ENCODE measurements around the gene MDM2. TPM values are rescaled to one million over a fixed set of nuclear protein-coding genes. Genes with fewer than 3 reads are reported as not detected.

Gene MDM2
- total RNA-seq, 4 donors from 2014 or later: 99.8 to 117 (median 107) TPM

DNA sequence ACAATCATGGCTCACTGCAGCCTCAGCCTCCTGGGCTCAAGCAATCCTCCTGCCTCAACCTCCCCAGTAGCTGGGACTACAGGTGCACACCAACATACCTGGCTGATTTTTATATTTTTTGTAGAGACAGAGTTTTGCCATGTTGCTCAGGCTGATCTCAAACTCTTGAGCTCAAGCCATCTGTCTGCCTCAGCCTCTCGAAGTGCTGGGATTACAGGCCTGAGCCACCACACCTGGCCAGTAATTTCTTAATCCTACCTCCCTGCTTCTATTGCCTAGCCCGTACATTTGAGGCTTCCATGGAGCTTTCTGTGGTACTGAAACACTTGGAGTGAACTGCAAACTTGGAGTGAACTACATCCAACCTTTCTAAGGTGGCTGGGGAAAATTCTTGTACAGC lies 41.3 kb upstream of the MDM2 start:
- TF ChIP-seq, protein P1, sequence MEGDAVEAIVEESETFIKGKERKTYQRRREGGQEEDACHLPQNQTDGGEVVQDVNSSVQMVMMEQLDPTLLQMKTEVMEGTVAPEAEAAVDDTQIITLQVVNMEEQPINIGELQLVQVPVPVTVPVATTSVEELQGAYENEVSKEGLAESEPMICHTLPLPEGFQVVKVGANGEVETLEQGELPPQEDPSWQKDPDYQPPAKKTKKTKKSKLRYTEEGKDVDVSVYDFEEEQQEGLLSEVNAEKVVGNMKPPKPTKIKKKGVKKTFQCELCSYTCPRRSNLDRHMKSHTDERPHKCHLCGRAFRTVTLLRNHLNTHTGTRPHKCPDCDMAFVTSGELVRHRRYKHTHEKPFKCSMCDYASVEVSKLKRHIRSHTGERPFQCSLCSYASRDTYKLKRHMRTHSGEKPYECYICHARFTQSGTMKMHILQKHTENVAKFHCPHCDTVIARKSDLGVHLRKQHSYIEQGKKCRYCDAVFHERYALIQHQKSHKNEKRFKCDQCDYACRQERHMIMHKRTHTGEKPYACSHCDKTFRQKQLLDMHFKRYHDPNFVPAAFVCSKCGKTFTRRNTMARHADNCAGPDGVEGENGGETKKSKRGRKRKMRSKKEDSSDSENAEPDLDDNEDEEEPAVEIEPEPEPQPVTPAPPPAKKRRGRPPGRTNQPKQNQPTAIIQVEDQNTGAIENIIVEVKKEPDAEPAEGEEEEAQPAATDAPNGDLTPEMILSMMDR (IDR thresholded peaks at IDR 0.05; ENCODE audit: low read depth): no peak

DNA sequence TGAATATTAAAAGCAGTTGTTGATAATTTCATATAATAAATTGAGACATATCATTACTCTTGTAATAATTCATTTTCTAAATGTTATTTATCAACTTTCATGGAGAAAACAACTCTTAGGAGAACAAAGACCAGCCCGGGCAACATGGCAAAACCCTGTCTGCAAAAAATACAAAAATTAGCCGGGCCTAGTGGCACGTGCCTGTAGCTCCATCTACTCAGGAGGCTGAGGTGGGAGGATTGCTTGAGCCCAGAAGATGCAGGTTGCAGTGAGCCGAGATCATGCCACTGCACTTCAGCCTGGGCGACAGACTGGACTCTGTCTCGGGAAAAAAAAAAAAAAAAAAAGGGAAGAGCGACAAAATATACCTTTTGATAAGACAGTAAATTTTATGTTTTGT lies 40.8 kb upstream of the MDM2 start:
- TF ChIP-seq, protein P1 (IDR thresholded peaks at IDR 0.05; ENCODE audit: low read depth): no peak

DNA sequence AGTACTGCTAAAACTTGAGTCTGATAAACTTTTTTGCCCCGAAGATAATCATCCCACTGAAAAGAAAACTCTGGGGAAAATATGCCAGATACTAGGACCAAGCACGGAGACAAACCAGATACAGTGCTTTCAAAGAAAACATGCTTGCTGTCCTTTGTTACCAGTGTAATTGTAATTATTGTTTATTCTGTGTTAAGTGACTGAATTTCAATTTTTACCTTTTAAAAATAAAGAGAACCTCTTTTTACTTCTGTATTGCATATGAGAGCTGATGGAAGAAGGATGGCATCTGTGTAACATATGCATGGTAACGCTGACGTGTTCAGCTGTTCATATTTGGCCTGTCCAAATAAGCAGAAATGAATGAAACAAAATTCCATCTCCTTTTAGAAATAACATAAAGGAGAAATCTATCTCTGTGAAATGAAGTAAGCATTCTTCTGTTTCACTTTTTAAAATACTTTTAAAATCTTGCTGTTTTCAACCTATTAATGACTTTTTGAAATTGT lies 39.5 kb upstream of the MDM2 start:
- TF ChIP-seq, protein P1 (IDR thresholded peaks at IDR 0.05; ENCODE audit: low read depth): no peak

DNA sequence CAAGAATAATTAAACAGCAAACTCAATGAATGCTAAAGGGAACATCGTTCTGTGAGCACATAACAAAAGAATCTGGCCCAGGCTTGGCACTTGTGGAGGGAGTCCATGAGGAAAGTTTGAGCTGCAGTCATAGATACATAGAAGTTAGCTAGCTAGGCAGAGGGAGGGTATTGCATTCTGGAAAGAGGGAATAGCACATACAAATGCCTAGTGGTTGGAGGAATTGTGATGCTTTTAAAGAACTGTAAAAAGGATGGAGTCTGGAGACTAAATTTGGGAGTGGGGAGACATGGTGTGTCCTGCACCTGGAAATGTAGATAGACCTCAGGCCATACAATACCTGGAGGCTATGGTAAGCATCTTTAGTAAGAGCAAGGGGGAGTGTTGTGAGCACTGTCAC lies 38.0 kb upstream of the MDM2 start:
- TF ChIP-seq, protein P1 (IDR thresholded peaks at IDR 0.05; ENCODE audit: low read depth): no peak

DNA sequence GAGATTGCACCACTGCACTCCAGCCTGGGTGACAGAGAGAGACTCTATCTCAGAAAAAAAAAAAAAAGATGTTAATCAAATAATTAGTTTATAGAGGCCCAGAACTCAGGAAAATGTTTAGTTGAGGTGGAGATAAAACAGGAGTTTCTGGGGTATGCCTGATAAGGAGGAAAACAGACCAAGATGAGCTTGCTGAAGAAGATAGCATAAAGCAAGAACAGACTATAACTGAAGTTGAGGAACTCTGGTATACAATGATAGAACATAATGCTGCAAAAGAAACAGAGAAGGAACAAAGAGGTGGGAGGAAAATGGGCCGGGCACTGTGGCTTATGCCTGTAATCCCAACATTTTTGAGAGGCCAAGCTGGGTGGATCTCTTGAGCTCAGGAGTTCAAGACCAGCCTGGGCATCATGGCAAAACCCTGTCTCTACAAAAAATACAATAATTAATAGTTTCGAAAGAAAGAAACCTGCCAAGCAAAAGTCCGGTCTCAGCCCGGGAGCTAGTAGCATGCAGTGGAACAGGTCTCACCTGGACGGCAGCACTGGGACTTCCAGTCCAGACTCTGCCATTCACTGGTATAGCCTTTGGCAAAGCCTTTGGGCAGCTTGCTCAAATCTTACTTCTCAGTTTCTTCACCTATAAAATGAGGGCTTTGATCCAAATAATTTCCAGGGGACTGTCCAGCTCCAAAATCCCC lies 36.6 kb upstream of the MDM2 start:
- TF ChIP-seq, protein P1 (IDR thresholded peaks at IDR 0.05; ENCODE audit: low read depth): no peak

DNA sequence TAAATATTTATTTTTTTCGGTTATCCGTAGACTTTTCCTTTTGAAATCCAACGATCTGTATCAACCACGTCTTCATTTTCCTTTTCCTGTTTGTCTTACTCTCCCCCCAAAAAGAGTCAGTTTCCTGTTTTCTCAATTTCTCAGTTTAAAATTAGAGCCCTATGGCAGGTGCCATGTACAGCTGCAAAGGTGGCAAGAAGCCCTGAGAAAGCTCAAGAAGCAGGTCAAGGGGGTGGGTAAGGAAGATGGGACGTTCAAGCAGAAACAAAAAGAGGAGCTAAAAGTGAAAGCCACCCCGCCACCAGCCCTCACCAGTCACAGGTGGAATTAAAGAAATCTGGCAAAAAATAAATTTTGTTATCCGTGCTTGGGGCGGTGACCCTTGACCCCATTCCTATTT lies 35.3 kb upstream of the MDM2 start:
- TF ChIP-seq, protein P1 (IDR thresholded peaks at IDR 0.05; ENCODE audit: low read depth): no peak

DNA sequence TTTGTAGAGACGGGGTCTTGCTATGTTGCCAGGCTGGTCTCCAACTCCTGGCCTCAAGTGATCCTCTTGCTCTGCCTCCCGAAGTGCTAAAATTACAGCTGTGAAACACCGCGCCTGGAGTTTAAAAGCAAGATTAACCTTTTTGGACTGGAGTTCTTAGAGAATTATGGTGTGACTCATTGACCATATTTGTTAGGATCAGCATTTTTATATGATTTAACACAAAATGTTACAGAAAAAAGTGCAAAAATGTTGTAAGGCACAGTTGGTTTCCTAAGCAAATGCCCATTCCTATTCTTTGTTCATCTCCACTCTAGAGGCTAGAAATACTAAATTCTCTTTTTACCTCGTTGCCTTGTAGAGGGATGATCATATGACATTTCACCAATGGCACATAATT lies 34.4 kb upstream of the MDM2 start:
- TF ChIP-seq, protein P1 (IDR thresholded peaks at IDR 0.05; ENCODE audit: low read depth): no peak
